HG03520 (cell line): Measurements from ENCODE around the gene NAA25.

ENCODE experiments used
- ATAC-seq: cut with Tn5 transposase; IDR thresholded peaks from one replicate; pipeline ENCODE4 v1.9.1; 2021; ENCODE audit warnings: mild to moderate bottlenecking, moderate library complexity; ENCODE audit not compliant: unreplicated experiment

The NAA25 gene

DNA sequence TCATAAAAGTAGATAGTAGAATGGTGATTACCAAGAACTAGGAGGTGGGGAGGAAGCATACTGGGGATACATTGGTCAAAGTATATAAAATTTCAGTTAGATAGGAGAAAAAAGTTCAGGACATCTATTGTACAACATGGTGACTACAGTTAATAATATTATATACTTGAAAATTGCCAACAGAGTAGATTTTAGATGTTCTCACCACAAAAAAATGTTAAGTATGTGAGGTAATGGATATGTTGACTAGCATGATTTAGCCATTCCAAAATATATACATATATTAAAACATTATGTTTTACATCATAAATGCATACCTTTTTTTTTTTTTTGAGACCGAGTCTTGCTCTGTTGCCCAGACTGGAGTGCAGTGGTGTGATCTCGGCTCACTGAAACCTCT is 126.6 kb downstream of the NAA25 start:
- ATAC-seq, result no peak

DNA sequence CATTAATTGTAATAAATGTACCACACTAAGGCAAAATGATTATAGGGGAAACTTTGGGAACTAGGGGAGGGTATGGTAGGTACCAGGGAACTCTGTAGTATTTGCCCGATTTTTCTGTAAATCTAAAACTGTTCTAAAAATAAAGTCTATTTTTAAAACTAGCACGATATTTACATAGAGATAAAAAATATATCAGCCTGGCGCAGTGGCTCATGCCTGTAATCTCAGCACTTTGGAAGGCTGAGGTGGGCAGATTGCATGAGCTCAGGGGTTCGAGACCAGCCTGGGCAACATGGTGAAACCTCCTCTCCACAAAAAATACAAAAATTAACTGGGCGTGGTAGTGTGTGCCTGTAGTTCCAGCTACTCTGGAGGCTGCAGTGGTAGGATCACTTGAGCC is 128.0 kb downstream of the NAA25 start:
- ATAC-seq, result no peak

- ATAC-seq, result no peak
Measured at GRCh38 chr12:111978545-111978944, 130.0 kb downstream of the NAA25 start.

GRCh38 chr12:111976860-111977259 is 131.7 kb downstream of the NAA25 start:
- no peak for ATAC-seq
